ENCODE data around the gene CCDC57. TPM values are rescaled to one million over a fixed set of nuclear protein-coding genes. Genes with fewer than 3 reads are reported as not detected.

The CCDC57 gene
- total and polyA plus RNA-seq, 9 of the 15 experiments (the other 6 are each of a cell fraction or from before 2014, with no cell fraction given): 0.83 to 36.2 (median 13.6) TPM

DNA sequence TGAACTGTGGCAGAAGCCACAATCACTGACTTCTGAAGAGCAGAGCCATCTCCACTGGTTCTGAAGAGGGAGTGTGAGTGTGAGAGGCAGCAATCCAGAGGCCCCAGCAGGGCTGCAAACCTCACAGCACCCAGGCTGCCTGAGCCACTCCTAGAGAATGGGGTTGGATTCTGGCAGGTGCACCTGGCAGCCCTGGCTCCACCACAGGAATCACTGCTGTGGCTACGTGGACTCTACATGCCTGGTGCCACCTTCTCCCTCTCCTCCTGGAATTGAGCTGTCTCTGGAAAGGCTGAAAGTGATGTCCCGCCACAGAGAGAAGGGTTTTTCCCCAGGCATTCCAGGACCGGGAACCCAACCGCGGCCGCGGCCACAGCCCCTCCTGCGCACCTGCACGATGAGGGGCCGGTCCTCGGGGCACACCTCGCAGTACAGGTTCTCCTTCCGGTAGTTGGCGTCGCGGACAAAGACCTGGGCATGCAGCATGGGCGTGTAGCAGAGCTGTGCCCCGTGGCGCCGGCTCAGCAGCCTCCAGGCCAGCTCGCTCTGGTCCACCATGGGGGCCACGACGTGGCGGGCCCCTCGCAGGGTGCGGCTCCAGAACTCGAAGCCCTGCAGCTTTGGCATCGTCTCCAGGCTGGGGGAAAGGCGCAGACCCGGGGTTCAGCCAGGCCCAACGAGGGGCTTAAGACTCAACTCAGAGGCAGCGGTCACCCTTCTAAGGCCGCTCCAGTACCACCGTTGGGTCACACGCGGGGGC, 148.0 kb downstream of the CCDC57 start:
- DNase-seq (ENCODE audit: extremely low read depth in 1 of 4, low spot score in 3 of 4) (no peak), ATAC-seq (no peak), FAIRE-seq (no peak)
- 34% methylated on average over 17 of the region's 36 CpGs for WGBS (ENCODE audit: insufficient coverage, low coverage, missing lambda C conversion rate)
- BruUV-seq (replicated peaks): TSS peak; percentile 61
- Histone ChIP-seq H3K4me3 (peak overlapping the region; percentile 99), H4K20me1 (replicated peaks; ENCODE audit: control insufficient read depth, insufficient read depth, low read length) (no peaks in the 10 kb centered on the region; the same call in 1 of the 2 replicates), H3K4me2 (ENCODE audit: insufficient read depth, low read length) (peak overlapping the region; percentile 91), H3K9ac (ENCODE audit: insufficient read depth in 1 of 2, low read depth in 2 of 2, low read length in 2 of 2) (peak overlapping the region; percentile 98 to 100), H3K79me2 (ENCODE audit: control insufficient read depth, insufficient read depth, low read length) (peaks cover 28% of the 10 kb centered on the region), H3K27ac (ENCODE audit: extremely low read depth, low read depth, low read length) (peak overlapping the region; percentile 79), H3K36me3 (ENCODE audit: control insufficient read depth, insufficient read depth, low read length) (peaks cover 48% of the 10 kb centered on the region; the same call in 2 of the 3 replicates), H3K27me3 (ENCODE audit: control insufficient read depth in 2 of 2, insufficient read depth in 2 of 2, low read length in 2 of 2) (no peaks in the 10 kb centered on the region), H3K9me1 (ENCODE audit: control insufficient read depth, insufficient read depth, low read length) (no peaks in the 10 kb centered on the region), H3K4me1 (replicated peaks in 1 of 2; ENCODE audit: control insufficient read depth in 2 of 2, insufficient read depth in 2 of 2, low read length in 2 of 2) (peaks cover 3 to 62% of the 10 kb centered on the region in 2 experiments; a peak in 3 of 5 replicates), H2AFZ (ENCODE audit: low read depth, low read length) (no peak overlapping the region), H3K9me3 (replicated peaks; ENCODE audit: control insufficient read depth, insufficient read depth, low read depth, low read length) (no peaks in the 10 kb centered on the region)
- intact Hi-C loops (cut with micrococcal nuclease): no loop called here
- ChIA-PET POLR2A (interaction anchor here (0.6 to 3.9 kb wide), 5 partner anchors 12 to 231 kb away, joined by 3 to 24 read pairs (median 4); partner anchors contain the start of gene FASN), CTCF (ENCODE audit: low intra/inter-chr PET ratio) (no interaction called here)
- in situ Hi-C loops (cut with MboI): no loop called here
- TF ChIP-seq, protein P1, sequence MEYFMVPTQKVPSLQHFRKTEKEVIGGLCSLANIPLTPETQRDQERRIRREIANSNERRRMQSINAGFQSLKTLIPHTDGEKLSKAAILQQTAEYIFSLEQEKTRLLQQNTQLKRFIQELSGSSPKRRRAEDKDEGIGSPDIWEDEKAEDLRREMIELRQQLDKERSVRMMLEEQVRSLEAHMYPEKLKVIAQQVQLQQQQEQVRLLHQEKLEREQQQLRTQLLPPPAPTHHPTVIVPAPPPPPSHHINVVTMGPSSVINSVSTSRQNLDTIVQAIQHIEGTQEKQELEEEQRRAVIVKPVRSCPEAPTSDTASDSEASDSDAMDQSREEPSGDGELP (CRISPR knock-in tag; IDR thresholded peaks at IDR 0.05; ENCODE audit: borderline replicate concordance): 0 out of 2 replicates have a peak, but pooled peaks have one; percentile 12
- TF ChIP-seq ZNF445 (CRISPR knock-in tag; IDR thresholded peaks at IDR 0.05; ENCODE audit: low read depth) (no peak), NFIX (CRISPR knock-in tag; IDR thresholded peaks at IDR 0.05; ENCODE audit: low read depth) (no peak), GABPA (tag; conservative IDR thresholded peaks at IDR 0.05; ENCODE audit: low read depth) (no peak), ETV6 (IDR thresholded peaks at IDR 0.05; ENCODE audit: borderline replicate concordance in 1 of 2, low read depth in 2 of 2, low read length in 1 of 2) (no peak), ETV6 (CRISPR knock-in tag; IDR thresholded peaks at IDR 0.05; ENCODE audit: borderline replicate concordance) (no peak), ARNT (IDR thresholded peaks at IDR 0.05) (no peak), PML (IDR thresholded peaks at IDR 0.05; ENCODE audit: low read length) (no peak), CBFB (CRISPR knock-in tag; IDR thresholded peaks at IDR 0.05) (0 out of 2 replicates have a peak, but pooled peaks have one; percentile 59), NUFIP1 (IDR thresholded peaks at IDR 0.05; ENCODE audit: partially characterized antibody) (no peak)
- TF ChIP-seq, protein P2, sequence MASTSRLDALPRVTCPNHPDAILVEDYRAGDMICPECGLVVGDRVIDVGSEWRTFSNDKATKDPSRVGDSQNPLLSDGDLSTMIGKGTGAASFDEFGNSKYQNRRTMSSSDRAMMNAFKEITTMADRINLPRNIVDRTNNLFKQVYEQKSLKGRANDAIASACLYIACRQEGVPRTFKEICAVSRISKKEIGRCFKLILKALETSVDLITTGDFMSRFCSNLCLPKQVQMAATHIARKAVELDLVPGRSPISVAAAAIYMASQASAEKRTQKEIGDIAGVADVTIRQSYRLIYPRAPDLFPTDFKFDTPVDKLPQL (IDR thresholded peaks at IDR 0.05; ENCODE audit: extremely low read depth, insufficient read length): no peak
- TF ChIP-seq, protein P3, sequence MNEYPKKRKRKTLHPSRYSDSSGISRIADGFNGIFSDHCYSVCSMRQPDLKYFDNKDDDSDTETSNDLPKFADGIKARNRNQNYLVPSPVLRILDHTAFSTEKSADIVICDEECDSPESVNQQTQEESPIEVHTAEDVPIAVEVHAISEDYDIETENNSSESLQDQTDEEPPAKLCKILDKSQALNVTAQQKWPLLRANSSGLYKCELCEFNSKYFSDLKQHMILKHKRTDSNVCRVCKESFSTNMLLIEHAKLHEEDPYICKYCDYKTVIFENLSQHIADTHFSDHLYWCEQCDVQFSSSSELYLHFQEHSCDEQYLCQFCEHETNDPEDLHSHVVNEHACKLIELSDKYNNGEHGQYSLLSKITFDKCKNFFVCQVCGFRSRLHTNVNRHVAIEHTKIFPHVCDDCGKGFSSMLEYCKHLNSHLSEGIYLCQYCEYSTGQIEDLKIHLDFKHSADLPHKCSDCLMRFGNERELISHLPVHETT (CRISPR knock-in tag; conservative IDR thresholded peaks at IDR 0.05 in 1 of 2, IDR thresholded peaks at IDR 0.05 in 1 of 2): no peak
- TF ChIP-seq, protein P4, sequence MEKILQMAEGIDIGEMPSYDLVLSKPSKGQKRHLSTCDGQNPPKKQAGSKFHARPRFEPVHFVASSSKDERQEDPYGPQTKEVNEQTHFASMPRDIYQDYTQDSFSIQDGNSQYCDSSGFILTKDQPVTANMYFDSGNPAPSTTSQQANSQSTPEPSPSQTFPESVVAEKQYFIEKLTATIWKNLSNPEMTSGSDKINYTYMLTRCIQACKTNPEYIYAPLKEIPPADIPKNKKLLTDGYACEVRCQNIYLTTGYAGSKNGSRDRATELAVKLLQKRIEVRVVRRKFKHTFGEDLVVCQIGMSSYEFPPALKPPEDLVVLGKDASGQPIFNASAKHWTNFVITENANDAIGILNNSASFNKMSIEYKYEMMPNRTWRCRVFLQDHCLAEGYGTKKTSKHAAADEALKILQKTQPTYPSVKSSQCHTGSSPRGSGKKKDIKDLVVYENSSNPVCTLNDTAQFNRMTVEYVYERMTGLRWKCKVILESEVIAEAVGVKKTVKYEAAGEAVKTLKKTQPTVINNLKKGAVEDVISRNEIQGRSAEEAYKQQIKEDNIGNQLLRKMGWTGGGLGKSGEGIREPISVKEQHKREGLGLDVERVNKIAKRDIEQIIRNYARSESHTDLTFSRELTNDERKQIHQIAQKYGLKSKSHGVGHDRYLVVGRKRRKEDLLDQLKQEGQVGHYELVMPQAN (IDR thresholded peaks at IDR 0.05; ENCODE audit: borderline replicate concordance): no peak
- TF ChIP-seq, protein P5, sequence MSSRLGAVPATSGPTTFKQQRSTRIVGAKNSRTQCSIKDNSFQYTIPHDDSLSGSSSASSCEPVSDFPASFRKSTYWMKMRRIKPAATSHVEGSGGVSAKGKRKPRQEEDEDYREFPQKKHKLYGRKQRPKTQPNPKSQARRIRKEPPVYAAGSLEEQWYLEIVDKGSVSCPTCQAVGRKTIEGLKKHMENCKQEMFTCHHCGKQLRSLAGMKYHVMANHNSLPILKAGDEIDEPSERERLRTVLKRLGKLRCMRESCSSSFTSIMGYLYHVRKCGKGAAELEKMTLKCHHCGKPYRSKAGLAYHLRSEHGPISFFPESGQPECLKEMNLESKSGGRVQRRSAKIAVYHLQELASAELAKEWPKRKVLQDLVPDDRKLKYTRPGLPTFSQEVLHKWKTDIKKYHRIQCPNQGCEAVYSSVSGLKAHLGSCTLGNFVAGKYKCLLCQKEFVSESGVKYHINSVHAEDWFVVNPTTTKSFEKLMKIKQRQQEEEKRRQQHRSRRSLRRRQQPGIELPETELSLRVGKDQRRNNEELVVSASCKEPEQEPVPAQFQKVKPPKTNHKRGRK (tag; IDR thresholded peaks at IDR 0.05): no peak
